ENCODE measurements around the gene TCEAL9.

TCEAL9 gene

DNA sequence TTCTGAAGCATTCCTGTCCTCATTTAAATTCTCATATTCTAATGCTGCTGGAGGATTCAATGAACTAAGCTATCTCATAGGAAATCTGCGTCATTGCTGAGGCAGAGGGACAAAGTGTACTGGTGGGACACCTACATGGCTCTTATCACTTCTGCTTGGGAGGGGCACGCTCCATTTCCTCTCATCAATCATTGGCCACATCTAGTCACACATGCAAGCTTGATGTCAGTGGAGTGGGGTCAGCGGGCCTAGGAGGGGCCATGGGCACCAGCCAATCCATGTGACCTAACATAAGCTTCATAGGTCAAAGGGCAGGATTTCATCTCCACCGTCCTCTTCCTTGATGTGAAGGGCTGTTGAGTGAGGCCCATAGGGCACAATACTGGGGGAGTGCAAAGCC lies 41.4 kb downstream of the TCEAL9 start:
- TF ChIP-seq, protein P1, sequence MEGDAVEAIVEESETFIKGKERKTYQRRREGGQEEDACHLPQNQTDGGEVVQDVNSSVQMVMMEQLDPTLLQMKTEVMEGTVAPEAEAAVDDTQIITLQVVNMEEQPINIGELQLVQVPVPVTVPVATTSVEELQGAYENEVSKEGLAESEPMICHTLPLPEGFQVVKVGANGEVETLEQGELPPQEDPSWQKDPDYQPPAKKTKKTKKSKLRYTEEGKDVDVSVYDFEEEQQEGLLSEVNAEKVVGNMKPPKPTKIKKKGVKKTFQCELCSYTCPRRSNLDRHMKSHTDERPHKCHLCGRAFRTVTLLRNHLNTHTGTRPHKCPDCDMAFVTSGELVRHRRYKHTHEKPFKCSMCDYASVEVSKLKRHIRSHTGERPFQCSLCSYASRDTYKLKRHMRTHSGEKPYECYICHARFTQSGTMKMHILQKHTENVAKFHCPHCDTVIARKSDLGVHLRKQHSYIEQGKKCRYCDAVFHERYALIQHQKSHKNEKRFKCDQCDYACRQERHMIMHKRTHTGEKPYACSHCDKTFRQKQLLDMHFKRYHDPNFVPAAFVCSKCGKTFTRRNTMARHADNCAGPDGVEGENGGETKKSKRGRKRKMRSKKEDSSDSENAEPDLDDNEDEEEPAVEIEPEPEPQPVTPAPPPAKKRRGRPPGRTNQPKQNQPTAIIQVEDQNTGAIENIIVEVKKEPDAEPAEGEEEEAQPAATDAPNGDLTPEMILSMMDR (IDR thresholded peaks at IDR 0.05): no peak

DNA sequence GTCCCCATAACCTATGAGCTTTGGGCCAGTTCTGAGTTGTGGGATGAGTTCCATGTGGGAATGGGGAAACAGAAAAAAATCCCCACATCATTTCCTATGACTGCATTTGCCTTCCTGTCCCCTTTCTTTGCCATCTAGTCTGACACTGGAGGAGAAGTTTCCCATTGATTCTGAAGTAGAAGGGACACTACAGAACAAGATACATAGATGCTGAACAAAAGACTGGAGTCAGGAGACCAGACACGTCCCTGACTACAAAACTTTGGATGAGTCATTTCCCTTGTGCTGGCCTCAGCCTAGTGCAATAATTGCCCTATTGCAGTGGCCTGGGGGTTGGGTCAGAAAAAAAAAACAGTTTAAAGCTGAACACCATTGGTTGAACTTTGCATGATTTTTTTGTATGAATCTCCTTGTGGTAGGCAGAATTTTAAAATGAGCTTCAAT lies 42.1 kb downstream of the TCEAL9 start:
- TF ChIP-seq, protein P1 (IDR thresholded peaks at IDR 0.05): no peak

DNA sequence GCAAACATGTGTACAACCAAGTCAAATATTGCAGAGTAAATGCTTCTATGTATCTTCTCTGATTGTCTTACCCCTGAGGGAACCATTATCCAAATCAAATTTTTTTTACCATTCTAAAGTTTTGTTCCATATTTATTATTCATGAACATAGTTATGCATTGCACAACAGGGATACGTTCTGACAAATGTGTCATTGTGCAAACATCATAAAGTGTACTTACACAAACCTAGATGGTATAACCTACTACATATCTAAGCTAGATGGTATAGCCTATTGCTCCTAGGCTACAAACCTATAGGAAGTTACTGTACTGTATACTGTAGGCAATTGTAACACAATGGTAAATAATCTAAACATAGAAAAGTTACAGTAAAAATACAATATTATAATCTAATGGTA lies 43.4 kb downstream of the TCEAL9 start:
- TF ChIP-seq, protein P1 (IDR thresholded peaks at IDR 0.05): no peak

DNA sequence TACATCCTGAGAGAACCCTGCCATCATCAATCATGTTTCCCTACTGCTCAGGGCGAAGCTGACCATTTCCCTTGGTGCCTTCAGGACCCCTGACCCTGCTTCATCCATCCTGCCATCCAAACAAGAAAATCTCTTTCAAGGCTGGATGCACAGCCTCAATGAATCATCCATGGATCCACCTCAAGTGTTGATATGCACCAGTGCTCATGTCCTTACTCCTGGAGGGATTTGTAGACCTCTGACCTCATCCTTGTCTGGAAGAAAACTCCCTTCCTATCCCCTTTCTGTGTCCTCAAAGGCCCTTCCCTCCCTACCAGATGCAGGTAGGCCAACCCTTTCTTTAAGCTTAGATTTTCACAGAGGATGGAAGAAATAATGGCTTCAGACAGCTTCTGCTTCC lies 44.6 kb downstream of the TCEAL9 start:
- TF ChIP-seq, protein P1 (IDR thresholded peaks at IDR 0.05): no peak

DNA sequence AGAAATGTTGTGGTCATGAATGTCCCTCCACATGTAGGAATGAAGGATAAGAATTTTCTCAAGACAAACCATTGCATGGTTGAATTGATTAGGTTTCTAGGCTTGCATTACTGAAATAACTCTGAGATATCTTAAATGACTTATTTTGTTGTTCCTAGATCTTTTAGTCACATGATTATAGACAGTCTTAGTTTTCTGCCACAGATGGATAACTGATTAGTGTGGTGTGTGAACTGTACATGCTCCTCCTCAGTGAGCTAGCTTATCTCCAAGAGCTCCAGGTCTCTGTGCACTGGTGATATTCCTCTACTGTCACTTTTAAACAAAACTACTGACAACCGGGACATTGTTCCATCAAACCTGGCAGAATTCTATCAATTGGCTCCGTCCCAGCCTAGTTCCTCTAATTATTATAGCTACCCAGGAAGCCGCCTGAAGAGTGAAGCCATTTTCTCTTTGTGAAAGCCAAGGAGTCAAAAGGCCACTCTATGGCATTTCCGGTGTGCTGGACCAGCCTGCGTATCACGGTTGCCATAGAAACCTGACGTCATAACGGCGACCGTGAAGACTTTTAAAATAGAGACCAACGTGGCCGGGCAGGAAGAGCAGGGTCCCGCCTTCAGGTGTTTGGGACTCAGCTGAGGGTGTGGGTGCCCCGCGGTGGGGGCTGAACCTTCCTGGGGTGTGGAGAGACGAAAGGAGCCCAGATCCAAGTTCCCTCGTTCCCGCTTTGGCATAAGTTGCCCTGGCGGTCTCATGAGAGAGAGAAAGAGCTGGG lies 48.1 kb downstream of the TCEAL9 start:
- TF ChIP-seq, protein P1 (IDR thresholded peaks at IDR 0.05): no peak

GRCh38 chrX:103405009-103405333 lies 48.7 kb downstream of the TCEAL9 start:
- TF ChIP-seq, protein P1 (IDR thresholded peaks at IDR 0.05): no peak

- TF ChIP-seq, protein P1 (IDR thresholded peaks at IDR 0.05): no peak
Observed at GRCh38 chrX:103406256-103406655, 50.0 kb downstream of the TCEAL9 start.

DNA sequence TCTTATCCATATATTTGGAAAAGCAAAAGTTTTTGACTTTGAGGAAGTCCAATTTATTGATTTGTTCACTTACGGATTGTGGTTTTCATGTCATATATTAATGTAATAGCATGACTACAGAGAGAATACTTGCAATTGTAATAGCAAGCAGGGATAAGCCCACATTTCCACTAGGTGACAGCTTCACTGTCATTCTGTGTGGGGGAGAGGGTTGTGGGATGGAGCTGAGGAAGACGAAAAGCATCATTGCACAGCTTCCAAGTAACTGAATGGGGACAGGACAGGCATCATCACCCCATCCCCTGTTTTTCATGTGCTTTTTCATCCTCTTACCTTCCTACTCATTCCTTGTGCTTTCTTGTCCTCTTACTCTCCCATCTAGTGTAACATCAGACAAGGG lies 51.5 kb downstream of the TCEAL9 start:
- TF ChIP-seq, protein P1 (IDR thresholded peaks at IDR 0.05): no peak

Measured in LNCAP (cell line).